SK-N-MC (cell line): ENCODE results near the gene CHRNB1.

ENCODE experiments used
- DNase-seq: peaks from one replicate; pipeline ENCODE4 v3.0.0-alpha.2; 2011; ENCODE audit warnings: low read depth, low spot score
- H3K27ac ChIP-seq: fragments of 200-600 bp; sonication (generic); 2 replicates; pipeline ENCODE4 v1.5.1; 2016; ENCODE audit warnings: mixed run types
- H3K36me3 ChIP-seq: fragments of 200-600 bp; sonication (generic); 2 replicates; pipeline ENCODE4 v1.6.1; 2017; ENCODE audit warnings: antibody characterized with exemption, low read length, mixed read lengths; ENCODE audit not compliant: insufficient read depth
- H3K4me3 ChIP-seq: fragments of 200-600 bp; sonication (generic); 2 replicates; pipeline ENCODE4 v1.5.1; 2016
- H3K9ac ChIP-seq: fragments of 200-600 bp; sonication (generic); 2 replicates; pipeline ENCODE4 v1.8.0; 2017; ENCODE audit warnings: mixed run types, mixed read lengths; ENCODE audit not compliant: insufficient read length
- H3K9me3 ChIP-seq: fragments of 200-600 bp; sonication (generic); 2 replicates; pipeline ENCODE4 v1.6.1; 2017; ENCODE audit warnings: low read depth, mild to moderate bottlenecking, antibody characterized with exemption, low read length, moderate library complexity, mixed read lengths
- EZH2 ChIP-seq: fragments of 200-600 bp; sonication (generic); IDR thresholded peaks from one replicate; pipeline ENCODE4 v1.6.1; 2017; ENCODE audit warnings: antibody characterized with exemption
- FOXP2 ChIP-seq: optimal IDR thresholded peaks from 2 replicates; pipeline ENCODE3; 2011; ENCODE audit warnings: mild to moderate bottlenecking, moderate library complexity; ENCODE audit not compliant: insufficient read depth; ENCODE audit errors: extremely low read length, control extremely low read depth
- POLR2AphosphoS5 ChIP-seq: IDR thresholded peaks from 2 replicates; pipeline ENCODE4 v1.6.1; 2012; ENCODE audit warnings: mild to moderate bottlenecking, low read depth, low read length, borderline replicate concordance

CHRNB1 gene

DNA sequence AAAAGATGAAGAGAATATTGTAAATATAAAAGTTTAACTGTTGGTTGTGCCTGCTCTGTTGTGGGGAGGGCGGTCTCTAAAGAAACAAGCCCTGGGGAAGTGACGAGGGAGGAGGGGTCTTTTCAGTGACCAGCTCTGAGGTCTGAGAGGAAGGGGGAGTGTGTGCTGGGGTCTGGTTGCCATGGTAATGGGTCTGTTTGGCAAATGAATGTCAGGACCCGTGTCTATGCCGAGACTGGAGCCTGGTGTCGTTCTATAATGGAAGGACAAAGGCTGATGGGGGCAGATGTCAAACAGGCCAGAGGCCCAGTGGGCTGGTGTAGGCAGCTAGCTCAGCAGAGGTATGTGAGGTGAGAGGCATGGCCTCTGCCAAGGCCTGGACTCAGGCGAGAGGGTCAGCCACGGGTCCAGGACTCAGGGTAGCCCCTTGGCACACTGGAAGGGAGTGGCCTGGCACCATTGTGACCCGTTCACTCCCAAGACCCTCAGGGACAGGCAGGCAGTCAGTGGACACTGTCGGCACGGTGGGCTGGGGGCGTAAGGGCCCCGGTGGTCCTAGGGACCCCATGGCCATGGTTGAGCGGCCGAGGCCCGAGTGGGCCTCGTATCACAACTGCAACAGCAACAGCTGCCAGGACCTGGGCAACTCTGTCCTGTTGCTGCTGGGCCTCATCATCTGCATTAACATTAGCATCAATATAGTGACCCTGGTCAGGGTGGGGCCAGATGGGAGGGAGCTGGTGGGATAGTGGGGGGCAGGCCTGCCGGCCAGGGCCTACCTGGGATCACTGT, 24.8 kb upstream of the CHRNB1 start, which contains the start of gene SPEM1:
Gene SPEM1 (plus strand): TSS at position 506 of the 792 bp plus-strand sequence. CDS start 61 bp downstream, at position 567.
- Histone ChIP-seq H3K36me3 (no peaks in the 10 kb centered on the region; the same call in 1 of the 2 replicates), H3K9ac (no peak within 1 kb of the TSS), H3K9me3 (no peaks in the 10 kb centered on the region), H3K27ac (no peak within 1 kb of the TSS), H3K4me3 (no peak within 1 kb of the TSS)
- TF ChIP-seq FOXP2 = no peak
- no peak for TF ChIP-seq POLR2AphosphoS5
- no peak for TF ChIP-seq EZH2
- no peak for DNase-seq

DNA sequence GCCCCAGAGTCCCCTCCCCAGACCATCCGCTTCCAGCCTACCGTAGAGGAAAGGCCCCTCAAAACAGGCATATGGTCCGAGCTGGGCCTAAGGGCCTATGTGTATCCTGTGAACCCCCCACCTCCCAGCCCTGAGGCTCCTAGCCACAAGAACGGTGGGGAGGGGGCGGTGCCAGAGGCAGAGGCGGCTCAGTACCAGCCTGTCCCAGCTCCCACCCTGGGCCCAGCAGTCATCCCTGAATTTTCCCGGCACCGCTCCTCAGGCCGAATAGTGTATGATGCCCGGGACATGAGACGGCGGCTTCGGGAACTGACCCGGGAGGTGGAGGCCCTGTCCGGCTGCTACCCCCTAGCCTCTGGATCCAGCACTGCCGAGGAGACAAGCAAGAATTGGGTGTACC, 23.7 kb upstream of the CHRNB1 start:
- Histone ChIP-seq H3K27ac (no peak overlapping the region), H3K9ac (no peak overlapping the region), H3K9me3 (no peaks in the 10 kb centered on the region), H3K4me3 (no peak overlapping the region), H3K36me3 (no peaks in the 10 kb centered on the region)
- DNase-seq = no peak
- no peak for TF ChIP-seq EZH2
- no peak for TF ChIP-seq POLR2AphosphoS5
- TF ChIP-seq FOXP2 = no peak

DNA sequence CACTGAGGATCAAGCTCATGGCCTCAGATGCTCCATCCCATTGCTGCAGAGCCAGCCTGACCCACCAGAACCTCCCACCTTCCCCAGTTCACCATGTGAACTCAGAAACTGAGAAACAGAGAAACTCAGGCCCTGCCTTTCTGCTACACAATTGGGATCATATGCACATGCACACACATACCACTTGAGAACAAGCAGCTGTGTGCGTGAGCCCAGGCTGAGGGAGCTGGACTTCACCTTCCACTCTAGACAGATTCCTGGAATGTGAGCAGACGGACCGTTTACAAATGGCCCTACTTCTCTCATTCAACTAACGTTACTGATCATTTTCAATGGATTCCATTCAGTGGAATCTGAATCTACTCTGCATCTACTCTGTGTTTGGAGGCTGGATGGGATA, 21.2 kb upstream of the CHRNB1 start:
- no peaks in the 10 kb centered on the region for H3K36me3 ChIP-seq
- H3K27ac ChIP-seq = no peak overlapping the region
- no peaks in the 10 kb centered on the region for H3K9me3 ChIP-seq
- H3K4me3 ChIP-seq = no peak overlapping the region
- no peak for DNase-seq
- H3K9ac ChIP-seq = no peak overlapping the region
- TF ChIP-seq POLR2AphosphoS5 (no peak), FOXP2 (no peak), EZH2 (no peak)

DNA sequence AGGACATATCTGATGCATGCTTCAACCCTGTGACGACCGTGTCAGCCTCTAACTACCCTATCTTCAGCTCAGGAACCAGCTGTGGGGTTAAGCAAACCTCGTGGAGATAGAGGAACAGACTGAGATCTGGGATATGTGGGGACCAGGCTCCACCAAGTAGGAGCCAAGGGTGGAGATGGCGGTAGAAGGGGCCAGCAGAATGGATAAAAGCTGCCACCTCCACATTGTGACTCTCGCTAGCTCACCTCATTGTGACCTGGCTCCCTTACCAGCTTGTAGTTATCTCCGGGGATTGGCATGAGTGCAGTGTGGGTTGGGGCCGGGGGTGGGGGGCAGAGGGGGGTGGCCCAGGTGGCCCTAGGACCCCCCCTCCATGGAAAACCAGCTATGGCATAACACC, 19.5 kb upstream of the CHRNB1 start, which contains the start of gene SPEM2:
Gene SPEM2 (plus strand): TSS at position 301 of the 400 bp plus-strand sequence. CDS start 73 bp downstream, at position 374.
- Histone ChIP-seq H3K36me3 (no peaks in the 10 kb centered on the region), H3K27ac (no peak within 1 kb of the TSS), H3K9me3 (no peaks in the 10 kb centered on the region), H3K4me3 (no peak within 1 kb of the TSS), H3K9ac (no peak within 1 kb of the TSS)
- TF ChIP-seq FOXP2 (no peak), EZH2 (no peak), POLR2AphosphoS5 (no peak)
- no peak for DNase-seq

DNA sequence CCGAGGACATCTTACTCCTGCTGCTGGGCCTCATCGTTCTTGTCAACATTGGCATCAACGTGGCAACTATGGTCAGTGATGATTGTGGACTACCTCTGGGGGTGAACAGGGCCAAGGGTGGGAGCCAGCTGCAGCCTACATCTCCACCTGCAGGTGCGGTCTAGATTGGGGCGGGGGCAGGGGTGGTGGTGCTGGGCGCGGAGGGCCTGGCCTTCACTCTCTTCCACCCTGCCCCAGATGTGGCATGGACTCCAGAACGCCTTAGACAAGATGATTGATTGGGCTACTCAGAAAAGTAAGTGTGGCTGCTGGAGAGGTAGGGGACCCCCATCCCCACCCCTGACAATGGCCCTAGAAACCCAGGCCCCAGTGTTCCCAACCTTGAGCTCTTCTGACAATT, 19.1 kb upstream of the CHRNB1 start:
- Histone ChIP-seq H3K27ac (no peak overlapping the region), H3K9me3 (no peaks in the 10 kb centered on the region), H3K36me3 (no peaks in the 10 kb centered on the region), H3K4me3 (no peak overlapping the region), H3K9ac (no peak overlapping the region)
- no peak for DNase-seq
- TF ChIP-seq EZH2 (no peak), FOXP2 (no peak), POLR2AphosphoS5 (no peak)

DNA sequence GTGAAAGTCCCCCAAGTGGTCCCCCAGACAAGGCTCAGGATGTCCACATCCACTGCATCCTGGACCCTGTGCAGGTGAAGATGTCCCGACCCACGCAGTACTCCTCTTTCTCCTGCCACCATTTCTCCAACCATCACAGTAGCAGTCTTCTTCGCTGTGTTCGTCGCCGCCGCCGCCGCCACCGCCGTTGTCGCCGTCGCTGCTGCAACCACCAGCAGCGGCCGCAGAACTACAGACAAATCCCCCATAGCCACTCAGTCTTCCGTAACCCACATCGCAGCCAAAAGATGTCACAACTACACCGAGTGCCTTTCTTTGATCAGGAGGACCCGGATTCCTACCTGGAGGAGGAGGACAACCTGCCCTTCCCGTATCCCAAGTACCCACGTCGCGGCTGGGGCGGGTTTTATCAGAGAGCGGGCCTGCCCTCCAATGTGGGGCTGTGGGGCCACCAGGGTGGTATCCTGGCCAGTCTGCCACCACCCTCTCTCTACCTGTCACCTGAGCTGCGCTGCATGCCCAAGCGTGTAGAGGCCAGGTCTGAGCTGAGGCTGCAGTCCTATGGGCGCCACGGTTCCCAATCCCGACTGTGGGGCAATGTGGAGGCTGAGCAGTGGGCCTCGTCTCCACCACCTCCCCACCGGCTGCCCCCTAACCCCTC, 18.5 kb upstream of the CHRNB1 start:
- Histone ChIP-seq H3K9ac (no peak overlapping the region), H3K4me3 (no peak overlapping the region), H3K36me3 (no peaks in the 10 kb centered on the region), H3K9me3 (no peaks in the 10 kb centered on the region), H3K27ac (no peak overlapping the region)
- DNase-seq = no peak
- TF ChIP-seq POLR2AphosphoS5 (no peak), EZH2 (no peak), FOXP2 (no peak)

DNA sequence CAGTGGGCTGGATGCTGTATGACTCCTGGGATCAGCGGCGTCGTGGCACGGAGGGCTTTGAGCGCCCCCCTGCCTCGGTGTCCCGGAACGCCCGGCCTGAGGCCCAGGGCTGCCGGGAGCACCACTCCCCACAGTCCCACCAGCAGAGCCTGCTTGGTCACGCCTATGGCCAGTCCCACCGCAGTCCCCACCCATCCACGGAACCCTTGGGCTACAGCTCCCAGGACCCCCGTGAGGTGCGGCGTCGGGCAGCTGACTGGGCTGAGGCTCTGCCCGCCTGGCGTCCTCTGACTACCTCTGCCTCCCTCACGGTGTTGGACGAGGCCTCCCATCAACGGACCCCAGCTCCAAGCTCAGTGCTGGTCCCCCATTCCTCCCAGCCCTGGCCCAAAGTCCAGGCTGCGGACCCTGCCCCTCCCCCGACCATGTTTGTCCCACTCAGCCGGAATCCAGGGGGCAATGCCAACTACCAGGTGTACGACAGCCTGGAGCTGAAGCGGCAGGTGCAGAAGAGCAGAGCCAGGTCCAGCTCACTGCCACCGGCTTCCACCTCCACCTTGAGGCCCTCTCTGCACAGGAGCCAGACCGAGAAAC, 17.9 kb upstream of the CHRNB1 start:
- Histone ChIP-seq H3K36me3 (no peaks in the 10 kb centered on the region), H3K27ac (no peak overlapping the region), H3K9ac (no peak overlapping the region), H3K9me3 (no peaks in the 10 kb centered on the region), H3K4me3 (no peak overlapping the region)
- TF ChIP-seq POLR2AphosphoS5 (no peak), EZH2 (no peak), FOXP2 (no peak)
- no peak for DNase-seq

DNA sequence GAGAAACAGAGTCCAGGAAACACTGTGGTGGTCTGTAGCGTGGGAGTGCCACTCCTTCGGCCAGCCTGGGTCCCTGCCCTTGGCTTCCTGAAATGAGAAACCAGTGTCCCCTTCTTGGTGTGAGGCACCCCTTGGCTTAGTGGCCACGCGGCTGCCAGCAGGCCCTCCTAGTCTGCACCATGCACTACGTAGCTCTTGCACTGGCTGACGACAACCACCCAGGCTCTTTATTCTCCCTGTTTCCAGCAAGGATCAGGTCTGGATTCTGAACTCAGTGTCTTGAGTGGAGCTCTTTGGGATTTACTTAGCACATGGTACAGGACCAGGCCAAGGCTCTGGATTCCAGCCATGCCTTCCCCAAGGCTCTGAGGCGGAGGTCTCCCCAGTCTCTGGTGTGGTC, 17.3 kb upstream of the CHRNB1 start:
- TF ChIP-seq POLR2AphosphoS5 (no peak), FOXP2 (no peak), EZH2 (no peak)
- H3K4me3 ChIP-seq = no peak overlapping the region
- no peak overlapping the region for H3K27ac ChIP-seq

DNA sequence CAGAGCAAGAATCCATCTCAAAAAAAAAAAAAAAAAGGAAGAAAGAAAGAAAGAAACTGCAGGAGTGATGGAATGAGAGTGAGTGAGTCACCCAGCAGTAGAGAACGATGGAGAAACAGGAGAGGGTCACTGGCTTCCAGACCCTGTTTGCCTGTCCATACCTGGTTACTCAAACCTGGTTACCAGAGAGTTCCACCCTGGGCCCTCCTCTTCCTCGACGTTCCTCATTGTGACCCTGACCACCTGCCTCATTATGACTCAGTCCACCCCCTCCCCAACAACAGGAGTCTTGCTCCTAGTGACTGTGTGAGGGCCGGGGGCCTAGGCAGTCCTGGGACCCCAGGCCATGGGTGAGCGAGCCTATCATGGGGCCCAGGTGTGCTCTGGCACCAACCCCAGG, 16.3 kb upstream of the CHRNB1 start, which contains the start of gene SPEM3:
Gene SPEM3 (plus strand): TSS at position 301 of the 400 bp plus-strand sequence. CDS start 46 bp downstream, at position 347.
- H3K9ac ChIP-seq = no peak within 1 kb of the TSS
- H3K36me3 ChIP-seq = no peaks in the 10 kb centered on the region
- H3K9me3 ChIP-seq = no peaks in the 10 kb centered on the region
- TF ChIP-seq POLR2AphosphoS5 (no peak), EZH2 (no peak), FOXP2 (no peak)
- DNase-seq = no peak
- no peak within 1 kb of the TSS for H3K4me3 ChIP-seq
- no peak within 1 kb of the TSS for H3K27ac ChIP-seq

More for the DNA sequence above, 17.3 kb upstream of the CHRNB1 start:
- Histone ChIP-seq H3K36me3 (no peaks in the 10 kb centered on the region), H3K9ac (no peak overlapping the region), H3K9me3 (no peaks in the 10 kb centered on the region)
- DNase-seq = no peak
